Effector memory CD8-positive, alpha-beta T cell (primary cell): ENCODE results near the gene INPP4B.

ENCODE experiments used
- ATAC-seq: fragments of 150-1000 bp; cut with Tn5 transposase; replicated peaks from 2 replicates; pipeline ENCODE4 v1.10.0; 2021; ENCODE audit warnings: mild to moderate bottlenecking, moderate library complexity
- DNase-seq, 3 experiments: peaks; one replicate each; pipeline ENCODE4 v3.0.0; 2021
- H3K27ac Mint-ChIP-seq, 2 donors: one replicate each; pipeline ENCODE4 v1.8.0; 2022; ENCODE audit warnings: mild to moderate bottlenecking in 2 of 2, mixed read lengths in 2 of 2, moderate library complexity in 2 of 2
- H3K27me3 Mint-ChIP-seq, 2 donors: one replicate each; pipeline ENCODE4 v1.8.0; 2022; ENCODE audit warnings: mixed read lengths in 2 of 2
- H3K36me3 Mint-ChIP-seq: one replicate; pipeline ENCODE4 v1.8.0; 2022; ENCODE audit warnings: mild to moderate bottlenecking, moderate library complexity, mixed read lengths; ENCODE audit not compliant: insufficient read depth
- H3K4me1 Mint-ChIP-seq, 2 donors: one replicate each; pipeline ENCODE4 v1.8.0; 2022; ENCODE audit warnings: low read depth in 2 of 2, mixed read lengths in 2 of 2
- H3K4me3 Mint-ChIP-seq, 2 donors: one replicate each; pipeline ENCODE4 v1.8.0; 2022; ENCODE audit warnings: mild to moderate bottlenecking in 2 of 2, mixed read lengths in 2 of 2, moderate library complexity in 2 of 2
- H3K9me3 Mint-ChIP-seq, 2 donors: one replicate each; pipeline ENCODE4 v1.8.0; 2022; ENCODE audit warnings: mixed read lengths in 2 of 2

INPP4B gene

GRCh38 chr4:142218726-142219125 is 627.4 kb downstream of the INPP4B start:
- DNase-seq: no peak
- no peaks in the 10 kb centered on the region for H3K9me3 Mint-ChIP-seq
- peaks cover 3 to 14% of the 10 kb centered on the region in 2 donors for H3K4me1 Mint-ChIP-seq
- no peak for ATAC-seq
- H3K27me3 Mint-ChIP-seq: no peaks in the 10 kb centered on the region
- H3K36me3 Mint-ChIP-seq: peaks cover 8% of the 10 kb centered on the region
- no peak overlapping the region for H3K4me3 Mint-ChIP-seq
- no peak overlapping the region for H3K27ac Mint-ChIP-seq

GRCh38 chr4:142211444-142211843 is 634.7 kb downstream of the INPP4B start:
- Mint-ChIP-seq H3K36me3 (peaks cover 14% of the 10 kb centered on the region), H3K4me1 (peaks cover 11 to 14% of the 10 kb centered on the region in 2 donors), H3K9me3 (no peaks in the 10 kb centered on the region), H3K27ac (no peak overlapping the region), H3K4me3 (no peak overlapping the region), H3K27me3 (no peaks in the 10 kb centered on the region)
- ATAC-seq (no peak), DNase-seq (no peak)

GRCh38 chr4:142203505-142203904 is 642.6 kb downstream of the INPP4B start:
- Mint-ChIP-seq H3K27ac (peak overlapping the region in 1 of 2 donors; percentile 25), H3K36me3 (peaks cover 12% of the 10 kb centered on the region), H3K27me3 (no peaks in the 10 kb centered on the region), H3K4me1 (no peaks in the 10 kb centered on the region), H3K9me3 (no peaks in the 10 kb centered on the region), H3K4me3 (no peak overlapping the region)
- DNase-seq (no peak), ATAC-seq (no peak)

GRCh38 chr4:142202404-142203332 is 643.4 kb downstream of the INPP4B start:
- Mint-ChIP-seq H3K27me3 (no peaks in the 10 kb centered on the region), H3K27ac (no peak overlapping the region), H3K4me3 (no peak overlapping the region), H3K4me1 (no peaks in the 10 kb centered on the region), H3K36me3 (peaks cover 12% of the 10 kb centered on the region), H3K9me3 (no peaks in the 10 kb centered on the region)
- DNase-seq (no peak), ATAC-seq (no peak)

GRCh38 chr4:142201041-142201440 is 645.1 kb downstream of the INPP4B start:
- H3K27me3 Mint-ChIP-seq: no peaks in the 10 kb centered on the region
- no peak overlapping the region for H3K4me3 Mint-ChIP-seq
- H3K4me1 Mint-ChIP-seq: no peaks in the 10 kb centered on the region
- H3K36me3 Mint-ChIP-seq: peaks cover 7% of the 10 kb centered on the region
- no peak for ATAC-seq
- DNase-seq: no peak
- H3K9me3 Mint-ChIP-seq: no peaks in the 10 kb centered on the region
- peak overlapping the region in 1 of 2 donors; percentile 22 for H3K27ac Mint-ChIP-seq

- no peak overlapping the region for H3K27ac Mint-ChIP-seq
- H3K9me3 Mint-ChIP-seq: no peaks in the 10 kb centered on the region
- H3K4me3 Mint-ChIP-seq: no peak overlapping the region
- peaks cover 25% of the 10 kb centered on the region for H3K36me3 Mint-ChIP-seq
- DNase-seq (no peak), ATAC-seq (no peak)
- H3K27me3 Mint-ChIP-seq: no peaks in the 10 kb centered on the region
- H3K4me1 Mint-ChIP-seq: no peaks in the 10 kb centered on the region
These were observed 651.2 kb downstream of the INPP4B start for GRCh38 chr4:142194905-142195304.

- no peaks in the 10 kb centered on the region for H3K4me1 Mint-ChIP-seq
- H3K4me3 Mint-ChIP-seq: no peak overlapping the region
- no peak overlapping the region for H3K27ac Mint-ChIP-seq
- no peaks in the 10 kb centered on the region for H3K9me3 Mint-ChIP-seq
- ATAC-seq (no peak), DNase-seq (no peak)
- peaks cover 29% of the 10 kb centered on the region for H3K36me3 Mint-ChIP-seq
- no peaks in the 10 kb centered on the region for H3K27me3 Mint-ChIP-seq
These were observed 654.2 kb downstream of the INPP4B start for GRCh38 chr4:142191901-142192300.

GRCh38 chr4:142181021-142181420 is 665.1 kb downstream of the INPP4B start:
- H3K27ac Mint-ChIP-seq: no peak overlapping the region
- ATAC-seq: no peak
- H3K4me3 Mint-ChIP-seq: no peak overlapping the region
- no peaks in the 10 kb centered on the region for H3K9me3 Mint-ChIP-seq
- H3K27me3 Mint-ChIP-seq: no peaks in the 10 kb centered on the region
- no peak for DNase-seq
- peaks cover 17% of the 10 kb centered on the region for H3K36me3 Mint-ChIP-seq
- H3K4me1 Mint-ChIP-seq: no peaks in the 10 kb centered on the region

GRCh38 chr4:142169216-142169615 is 676.9 kb downstream of the INPP4B start:
- Mint-ChIP-seq H3K4me1 (peaks cover 9 to 14% of the 10 kb centered on the region in 2 donors), H3K36me3 (peaks cover 14% of the 10 kb centered on the region), H3K4me3 (no peak overlapping the region), H3K27ac (no peak overlapping the region), H3K27me3 (no peaks in the 10 kb centered on the region), H3K9me3 (no peaks in the 10 kb centered on the region)
- no peak for DNase-seq
- ATAC-seq: no peak

- ATAC-seq (no peak), DNase-seq (no peak)
- Mint-ChIP-seq H3K36me3 (peaks cover 14% of the 10 kb centered on the region), H3K9me3 (no peaks in the 10 kb centered on the region), H3K27ac (no peak overlapping the region), H3K4me3 (no peak overlapping the region), H3K27me3 (no peaks in the 10 kb centered on the region), H3K4me1 (peaks cover 9 to 14% of the 10 kb centered on the region in 2 donors)
These were observed 677.9 kb downstream of the INPP4B start for GRCh38 chr4:142168181-142168580.

GRCh38 chr4:142164767-142165500 is 681.2 kb downstream of the INPP4B start:
- H3K36me3 Mint-ChIP-seq: peaks cover 6% of the 10 kb centered on the region
- H3K4me3 Mint-ChIP-seq: no peak overlapping the region
- no peak overlapping the region for H3K27ac Mint-ChIP-seq
- no peak for DNase-seq
- H3K4me1 Mint-ChIP-seq: peaks cover 9 to 14% of the 10 kb centered on the region in 2 donors
- H3K9me3 Mint-ChIP-seq: no peaks in the 10 kb centered on the region
- ATAC-seq: no peak
- no peaks in the 10 kb centered on the region for H3K27me3 Mint-ChIP-seq

- Mint-ChIP-seq H3K9me3 (no peaks in the 10 kb centered on the region), H3K27ac (peak overlapping the region in 1 of 2 donors; percentile 44), H3K27me3 (no peaks in the 10 kb centered on the region), H3K4me1 (peaks cover 5 to 15% of the 10 kb centered on the region in 2 donors), H3K36me3 (peaks cover 25% of the 10 kb centered on the region), H3K4me3 (no peak overlapping the region)
- DNase-seq (no peak), ATAC-seq (no peak)
These were observed 685.0 kb downstream of the INPP4B start for GRCh38 chr4:142161086-142161485.

GRCh38 chr4:142160509-142160908 is 685.6 kb downstream of the INPP4B start:
- H3K36me3 Mint-ChIP-seq: peaks cover 25% of the 10 kb centered on the region
- H3K27me3 Mint-ChIP-seq: no peaks in the 10 kb centered on the region
- ATAC-seq: no peak
- no peak overlapping the region for H3K4me3 Mint-ChIP-seq
- DNase-seq: no peak
- no peaks in the 10 kb centered on the region for H3K9me3 Mint-ChIP-seq
- H3K27ac Mint-ChIP-seq: no peak overlapping the region
- peaks cover 7 to 15% of the 10 kb centered on the region in 2 donors for H3K4me1 Mint-ChIP-seq

- Mint-ChIP-seq H3K9me3 (no peaks in the 10 kb centered on the region), H3K4me1 (peaks cover 4 to 16% of the 10 kb centered on the region in 2 donors), H3K27me3 (no peaks in the 10 kb centered on the region), H3K4me3 (no peak overlapping the region), H3K27ac (no peak overlapping the region), H3K36me3 (peaks cover 25% of the 10 kb centered on the region)
- ATAC-seq (no peak), DNase-seq (no peak)
These were observed 687.1 kb downstream of the INPP4B start for GRCh38 chr4:142158980-142159379.
